Stomach smooth muscle (tissue), 2 donors: Measurements from ENCODE around the gene ATOSA.

ENCODE experiments used
- H3K27ac ChIP-seq: one replicate; pipeline ENCODE4 v1.7.0; 2013; ENCODE audit warnings: mild to moderate bottlenecking, low read length, inconsistent platforms
- H3K27me3 ChIP-seq, 2 donors: one replicate each; pipeline ENCODE4 v1.7.0; 2013; ENCODE audit warnings: low read length in 2 of 2; ENCODE audit not compliant: insufficient read depth in 2 of 2, control insufficient read depth in 1 of 2
- H3K36me3 ChIP-seq, 2 donors: one replicate each; pipeline ENCODE4 v1.7.0; 2013; ENCODE audit warnings: low read length in 2 of 2; ENCODE audit not compliant: control insufficient read depth in 2 of 2, insufficient read depth in 2 of 2
- H3K4me1 ChIP-seq: one replicate; pipeline ENCODE4 v1.7.0; 2013; ENCODE audit warnings: low read length; ENCODE audit not compliant: control insufficient read depth, insufficient read depth
- H3K4me3 ChIP-seq, 2 donors: one replicate each; pipeline ENCODE4 v1.7.0; 2013; ENCODE audit warnings: low read length in 2 of 2
- H3K9ac ChIP-seq, 2 donors: one replicate each; pipeline ENCODE4 v1.7.0; 2013; ENCODE audit warnings: low read length in 2 of 2, mild to moderate bottlenecking in 1 of 2
- H3K9me3 ChIP-seq, 2 donors: one replicate each; pipeline ENCODE4 v1.7.0; 2013; ENCODE audit warnings: low read length in 2 of 2; ENCODE audit not compliant: control insufficient read depth in 2 of 2
- donor health status: healthy.
- donor health status: Pancreatic carcinoma.

ATOSA gene

DNA sequence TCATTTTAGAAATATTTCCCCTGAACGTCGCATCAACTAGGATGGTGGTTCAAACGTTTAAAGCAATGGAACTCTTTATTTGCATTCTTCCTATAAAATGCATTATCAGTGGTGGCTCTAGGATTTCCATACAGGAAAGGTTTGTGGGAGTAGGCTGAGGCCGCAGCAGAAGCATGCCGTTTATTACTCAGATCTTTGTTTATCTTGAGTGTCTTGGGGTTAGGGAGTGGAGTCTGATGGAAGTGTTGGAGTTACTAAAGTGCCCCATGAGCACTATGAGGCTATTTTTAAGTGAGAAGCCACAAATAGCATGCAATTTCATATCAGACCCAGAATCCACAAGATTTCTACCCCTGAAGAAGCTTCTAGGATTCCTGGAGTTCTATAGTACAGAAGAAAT, 26.2 kb downstream of the ATOSA start:
- peaks cover 0 to 3% of the 10 kb centered on the region in 2 donors for H3K36me3 ChIP-seq
- peak overlapping the region in 1 of 2 donors; percentile 9 for H3K9ac ChIP-seq
- H3K27me3 ChIP-seq: no peaks in the 10 kb centered on the region
- no peak overlapping the region for H3K4me3 ChIP-seq
- no peaks in the 10 kb centered on the region for H3K9me3 ChIP-seq
- H3K27ac ChIP-seq: peak overlapping the region; percentile 46
- H3K4me1 ChIP-seq: peaks cover 21% of the 10 kb centered on the region

- no peak overlapping the region for H3K9ac ChIP-seq
Measured at GRCh38 chr15:52652286-52652685, 26.9 kb downstream of the ATOSA start.

GRCh38 chr15:52651868-52652267, 27.3 kb downstream of the ATOSA start:
- H3K9ac ChIP-seq: peak overlapping the region in 1 of 2 donors; percentile 57
- peaks cover 3% of the 10 kb centered on the region in 2 donors for H3K36me3 ChIP-seq
- H3K4me3 ChIP-seq: peak overlapping the region; percentile 59 to 62
- peaks cover 18% of the 10 kb centered on the region for H3K4me1 ChIP-seq
- H3K27me3 ChIP-seq: no peaks in the 10 kb centered on the region
- H3K27ac ChIP-seq: peak overlapping the region; percentile 46
- no peaks in the 10 kb centered on the region for H3K9me3 ChIP-seq

More at GRCh38 chr15:52652286-52652685, 26.9 kb downstream of the ATOSA start:
- peak overlapping the region; percentile 46 for H3K27ac ChIP-seq
- H3K4me1 ChIP-seq: peaks cover 18% of the 10 kb centered on the region
- peak overlapping the region; percentile 59 to 62 for H3K4me3 ChIP-seq
- H3K36me3 ChIP-seq: peaks cover 3% of the 10 kb centered on the region in 2 donors
- no peaks in the 10 kb centered on the region for H3K9me3 ChIP-seq
- no peaks in the 10 kb centered on the region for H3K27me3 ChIP-seq

GRCh38 chr15:52651114-52651513, 28.1 kb downstream of the ATOSA start:
- peak overlapping the region in 1 of 2 donors; percentile 57 for H3K9ac ChIP-seq
- peaks cover 16% of the 10 kb centered on the region for H3K4me1 ChIP-seq

GRCh38 chr15:52649686-52650085, 29.5 kb downstream of the ATOSA start:
- Histone ChIP-seq H3K9me3 (no peaks in the 10 kb centered on the region), H3K27me3 (no peaks in the 10 kb centered on the region), H3K36me3 (peaks cover 3% of the 10 kb centered on the region in 2 donors), H3K27ac (no peak overlapping the region), H3K9ac (no peak overlapping the region), H3K4me1 (peaks cover 16% of the 10 kb centered on the region), H3K4me3 (no peak overlapping the region)

More at GRCh38 chr15:52651114-52651513, 28.1 kb downstream of the ATOSA start:
- H3K27ac ChIP-seq: no peak overlapping the region
- H3K36me3 ChIP-seq: peaks cover 3% of the 10 kb centered on the region in 2 donors
- H3K27me3 ChIP-seq: no peaks in the 10 kb centered on the region
- no peaks in the 10 kb centered on the region for H3K9me3 ChIP-seq
- H3K4me3 ChIP-seq: no peak overlapping the region

- no peaks in the 10 kb centered on the region for H3K9me3 ChIP-seq
- H3K4me1 ChIP-seq: peaks cover 2% of the 10 kb centered on the region
- no peak overlapping the region for H3K9ac ChIP-seq
- no peak overlapping the region for H3K27ac ChIP-seq
- H3K4me3 ChIP-seq: no peak overlapping the region
- peaks cover 3 to 4% of the 10 kb centered on the region in 2 donors for H3K36me3 ChIP-seq
- no peaks in the 10 kb centered on the region for H3K27me3 ChIP-seq
Measured at GRCh38 chr15:52645916-52646315, 33.3 kb downstream of the ATOSA start.

- H3K4me1 ChIP-seq: peaks cover 2% of the 10 kb centered on the region
- no peak overlapping the region for H3K27ac ChIP-seq
Measured at GRCh38 chr15:52642386-52643361, 36.5 kb downstream of the ATOSA start.

GRCh38 chr15:52636459-52636858, 42.7 kb downstream of the ATOSA start:
- Histone ChIP-seq H3K4me1 (no peaks in the 10 kb centered on the region), H3K9ac (no peak overlapping the region), H3K27ac (no peak overlapping the region), H3K4me3 (no peak overlapping the region), H3K27me3 (no peaks in the 10 kb centered on the region), H3K36me3 (peaks cover 0 to 14% of the 10 kb centered on the region in 2 donors), H3K9me3 (no peaks in the 10 kb centered on the region)

More at GRCh38 chr15:52642386-52643361, 36.5 kb downstream of the ATOSA start:
- no peaks in the 10 kb centered on the region for H3K27me3 ChIP-seq
- peaks cover 3 to 4% of the 10 kb centered on the region in 2 donors for H3K36me3 ChIP-seq
- peak overlapping the region in 1 of 2 donors; percentile 1 for H3K4me3 ChIP-seq
- no peak overlapping the region for H3K9ac ChIP-seq
- no peaks in the 10 kb centered on the region for H3K9me3 ChIP-seq

- Histone ChIP-seq H3K4me1 (no peaks in the 10 kb centered on the region), H3K27me3 (no peaks in the 10 kb centered on the region), H3K36me3 (peaks cover 0 to 10% of the 10 kb centered on the region in 2 donors), H3K27ac (no peak overlapping the region), H3K4me3 (no peak overlapping the region), H3K9me3 (no peaks in the 10 kb centered on the region), H3K9ac (no peak overlapping the region)
Measured at GRCh38 chr15:52635908-52636307, 43.3 kb downstream of the ATOSA start.
